H9 (cell line): ENCODE measurements around the gene STX7. TPM values are rescaled to one million over a fixed set of nuclear protein-coding genes. Genes with fewer than 3 reads are reported as not detected.

Experiments
- DNase-seq: peaks from one replicate; pipeline ENCODE4 v3.0.0-alpha.2; 2017
- H2AFZ ChIP-seq: one replicate; pipeline ENCODE4 v1.6.1; 2013; ENCODE audit warnings: mild to moderate bottlenecking, low read length, control low read depth, moderate library complexity
- H2AK5ac ChIP-seq: 2 replicates; pipeline ENCODE4 v1.6.1; 2013; ENCODE audit warnings: low read length, control low read depth, mixed read lengths; ENCODE audit not compliant: insufficient read length
- H2BK120ac ChIP-seq: one replicate; pipeline ENCODE4 v1.6.1; 2013; ENCODE audit warnings: low read depth, mild to moderate bottlenecking, low read length, control low read depth, inconsistent platforms; ENCODE audit not compliant: poor library complexity, severe bottlenecking
- H2BK12ac ChIP-seq: 2 replicates; pipeline ENCODE4 v1.6.1; 2013; ENCODE audit warnings: low read length, control low read depth, mixed read lengths, low read depth; ENCODE audit not compliant: insufficient read length
- H2BK15ac ChIP-seq: 2 replicates; pipeline ENCODE4 v1.6.1; 2013; ENCODE audit warnings: low read depth, low read length, control low read depth
- H2BK20ac ChIP-seq: one replicate; pipeline ENCODE4 v1.6.1; 2013; ENCODE audit warnings: low read depth, mild to moderate bottlenecking, low read length, control low read depth, inconsistent platforms; ENCODE audit not compliant: poor library complexity, severe bottlenecking
- H2BK5ac ChIP-seq: 2 replicates; pipeline ENCODE4 v1.6.1; 2013; ENCODE audit warnings: low read length, control low read depth, mixed read lengths; ENCODE audit not compliant: insufficient read length
- H3K14ac ChIP-seq: 2 replicates; pipeline ENCODE4 v1.6.1; 2013; ENCODE audit warnings: low read length, control low read depth; ENCODE audit not compliant: insufficient read depth
- H3K18ac ChIP-seq: 2 replicates; pipeline ENCODE4 v1.6.1; 2013; ENCODE audit warnings: low read depth, mild to moderate bottlenecking, mixed read lengths, low read length, control low read depth; ENCODE audit not compliant: insufficient read length
- H3K23ac ChIP-seq: 2 replicates; pipeline ENCODE4 v1.6.1; 2013; ENCODE audit warnings: low read length, control low read depth, mixed read lengths, low read depth; ENCODE audit not compliant: insufficient read length
- H3K23me2 ChIP-seq: 2 replicates; pipeline ENCODE4 v1.6.1; 2013; ENCODE audit warnings: low read depth, mild to moderate bottlenecking, mixed read lengths, low read length, control low read depth; ENCODE audit not compliant: insufficient read length, poor library complexity, severe bottlenecking
- H3K27ac ChIP-seq: 2 replicates; pipeline ENCODE4 v1.5.1; 2013; ENCODE audit warnings: low read length, control low read depth, mixed read lengths, low read depth; ENCODE audit not compliant: insufficient read length
- H3K27me3 ChIP-seq: 2 replicates; pipeline ENCODE4 v1.6.1; 2013; ENCODE audit warnings: low read length, control low read depth, inconsistent platforms; ENCODE audit not compliant: insufficient read depth
- H3K4ac ChIP-seq: 2 replicates; pipeline ENCODE4 v1.6.1; 2013; ENCODE audit warnings: low read depth, mild to moderate bottlenecking, control low read depth, inconsistent platforms, low read length, moderate library complexity
- H3K4me1 ChIP-seq: 2 replicates; pipeline ENCODE4 v1.6.1; 2013; ENCODE audit warnings: low read length, control low read depth, inconsistent platforms; ENCODE audit not compliant: insufficient read depth
- H3K4me2 ChIP-seq: 2 replicates; pipeline ENCODE4 v1.6.1; 2013; ENCODE audit warnings: low read length, control low read depth, mixed read lengths; ENCODE audit not compliant: insufficient read length, insufficient read depth
- H3K56ac ChIP-seq: 2 replicates; pipeline ENCODE4 v1.6.1; 2013; ENCODE audit warnings: low read depth, mild to moderate bottlenecking, mixed read lengths, low read length, control low read depth; ENCODE audit not compliant: insufficient read length
- H3K79me1 ChIP-seq: 2 replicates; pipeline ENCODE4 v1.6.1; 2013; ENCODE audit warnings: low read depth, mild to moderate bottlenecking, moderate library complexity, low read length, control low read depth, inconsistent platforms; ENCODE audit not compliant: insufficient read depth, poor library complexity, severe bottlenecking
- H3K79me2 ChIP-seq: 2 replicates; pipeline ENCODE4 v1.6.1; 2013; ENCODE audit warnings: low read length, control low read depth, inconsistent platforms; ENCODE audit not compliant: insufficient read depth
- H3K9ac ChIP-seq: 2 replicates; pipeline ENCODE4 v1.6.1; 2013; ENCODE audit warnings: low read length, control low read depth, mixed read lengths; ENCODE audit not compliant: insufficient read length; ENCODE audit errors: extremely low read depth
- H3K9me3 ChIP-seq: one replicate; pipeline ENCODE4 v1.6.1; 2013; ENCODE audit warnings: low read depth, low read length, inconsistent platforms; ENCODE audit not compliant: control insufficient read depth
- H3T11ph ChIP-seq: one replicate; pipeline ENCODE4 v1.6.1; 2013; ENCODE audit warnings: mild to moderate bottlenecking, low read length, control low read depth, inconsistent platforms
- H4K20me1 ChIP-seq: one replicate; pipeline ENCODE4 v1.6.1; 2013; ENCODE audit not compliant: control insufficient read depth, insufficient read length, insufficient read depth
- H4K5ac ChIP-seq: 2 replicates; pipeline ENCODE4 v1.6.1; 2013; ENCODE audit warnings: low read depth, mild to moderate bottlenecking, mixed read lengths, low read length, control low read depth; ENCODE audit not compliant: insufficient read length
- H4K8ac ChIP-seq: replicated peaks from 2 replicates; pipeline ENCODE4 v1.6.1; 2013; ENCODE audit warnings: low read length, control low read depth, mixed read lengths, low read depth; ENCODE audit not compliant: insufficient read length
- H4K91ac ChIP-seq: 2 replicates; pipeline ENCODE4 v1.6.1; 2013; ENCODE audit warnings: low read depth, mild to moderate bottlenecking, moderate library complexity, mixed read lengths, low read length, control low read depth; ENCODE audit not compliant: insufficient read length
- H3K27ac Mint-ChIP-seq, 3 experiments: 2 replicates in 2 of 3; 3 replicates in 1 of 3; pipeline ENCODE4 v1.8.0; 2020 to 2021; ENCODE audit warnings: mixed read lengths in 3 of 3, mild to moderate bottlenecking in 1 of 3, moderate library complexity in 1 of 3
- H3K27me3 Mint-ChIP-seq: 2 replicates; pipeline ENCODE4 v1.8.0; 2021; ENCODE audit warnings: low read depth, mild to moderate bottlenecking, moderate library complexity, mixed read lengths
- H3K36me3 Mint-ChIP-seq, 3 experiments: 2 replicates in 2 of 3; 3 replicates in 1 of 3; pipeline ENCODE4 v1.8.0; 2020 to 2021; ENCODE audit warnings: low read depth in 3 of 3, mixed read lengths in 3 of 3; ENCODE audit not compliant: insufficient read depth in 1 of 3
- H3K4me1 Mint-ChIP-seq, 2 experiments: 2 replicates each; pipeline ENCODE4 v1.8.0; 2020; ENCODE audit warnings: mixed read lengths in 2 of 2
- H3K4me3 Mint-ChIP-seq, 2 experiments: 2 replicates in 1 of 2; 3 replicates in 1 of 2; pipeline ENCODE4 v1.8.0; 2020 to 2021; ENCODE audit warnings: mild to moderate bottlenecking in 2 of 2, mixed read lengths in 2 of 2, moderate library complexity in 1 of 2
- H3K9me3 Mint-ChIP-seq, 2 experiments: 2 replicates in 1 of 2; 3 replicates in 1 of 2; pipeline ENCODE4 v1.8.0; 2020; ENCODE audit warnings: mild to moderate bottlenecking in 2 of 2, mixed read lengths in 2 of 2, moderate library complexity in 1 of 2
- CTCF ChIP-seq: fragments of 200-600 bp; sonication (generic); conservative IDR thresholded peaks from 3 replicates; pipeline ENCODE4 v1.8.0; 2021; ENCODE audit warnings: antibody characterized with exemption, mild to moderate bottlenecking
- WGBS: extraction: QIAGEN DNeasy Blood & Tissue Kit; methylation state at CpG from one replicate; pipeline ENCODE4 v1.1.7; 2013; ENCODE audit warnings: missing lambda C conversion rate, low lambda C conversion rate, mixed read lengths; ENCODE audit not compliant: insufficient read length; ENCODE audit errors: extremely low coverage; 5-methylcytosine and 5-hydroxymethylcytosine counted together
- total RNA-seq: library from RNA; stranded (reverse); gene quantifications from 2 replicates; pipeline ENCODE4 v1.2.1, GENCODE V29; 2021

STX7 gene
- total RNA-seq, 1 experiment from 2014 or later: 30.0 TPM

DNA sequence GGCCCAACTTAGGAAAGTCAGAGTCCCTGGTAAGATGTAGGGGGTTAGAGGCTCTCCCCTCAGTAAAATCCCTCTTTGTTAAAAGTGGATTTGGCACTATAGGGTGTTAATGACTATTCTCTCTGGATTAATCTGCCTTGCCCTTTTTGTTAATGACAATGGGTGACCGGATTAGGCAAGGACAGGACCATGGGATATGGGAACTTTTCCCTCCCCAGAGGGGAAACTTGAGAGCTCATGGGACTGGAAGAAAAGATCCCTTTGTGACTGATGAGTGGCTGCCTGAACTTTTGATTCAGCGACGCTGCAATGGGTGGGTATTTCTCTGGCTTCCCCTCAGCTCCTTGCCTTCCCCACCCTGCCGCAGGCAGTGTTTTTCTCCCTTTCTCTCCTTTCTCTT is 12.9 kb upstream of the STX7 start:
- Histone ChIP-seq H3K27ac (no peak overlapping the region), H3K4ac (no peak overlapping the region), H3K14ac (no peak overlapping the region; the same call in 1 of the 2 replicates), H3K56ac (no peak overlapping the region), H3K4me1 (no peaks in the 10 kb centered on the region; the same call in 1 of the 2 replicates), H3K4me2 (no peak overlapping the region), H2BK120ac (no peak overlapping the region), H3K23ac (no peak overlapping the region), H3K79me1 (no peaks in the 10 kb centered on the region), H2BK12ac (no peak overlapping the region), H2AFZ (no peak overlapping the region), H3K23me2 (no peaks in the 10 kb centered on the region), H2BK20ac (no peak overlapping the region), H3K27me3 (no peaks in the 10 kb centered on the region), H2BK15ac (no peak overlapping the region), H4K20me1 (no peaks in the 10 kb centered on the region), H4K91ac (no peak overlapping the region), H4K8ac (no peak overlapping the region), H3K9me3 (no peaks in the 10 kb centered on the region), H2AK5ac (no peak overlapping the region), H2BK5ac (no peak overlapping the region), H3K18ac (no peak overlapping the region), H3K79me2 (no peaks in the 10 kb centered on the region), H3K9ac (no peak overlapping the region), H3T11ph (no peak overlapping the region), H4K5ac (no peak overlapping the region)
- Mint-ChIP-seq H3K9me3 (no peaks in the 10 kb centered on the region), H3K4me1 (peaks cover 20 to 23% of the 10 kb centered on the region in 2 experiments), H3K27ac (peak overlapping the region; percentile 4 to 34 (median 21); a peak in 3 of 7 replicates), H3K36me3 (no peaks in the 10 kb centered on the region), H3K4me3 (no peak overlapping the region), H3K27me3 (peaks cover 10% of the 10 kb centered on the region)
- WGBS: no CpG with 5 or more reads among the region's 4 CpGs
- no peak for TF ChIP-seq CTCF
- no peak for DNase-seq
